ENCODE measurements around the gene HOXD8.

HOXD8 gene

DNA sequence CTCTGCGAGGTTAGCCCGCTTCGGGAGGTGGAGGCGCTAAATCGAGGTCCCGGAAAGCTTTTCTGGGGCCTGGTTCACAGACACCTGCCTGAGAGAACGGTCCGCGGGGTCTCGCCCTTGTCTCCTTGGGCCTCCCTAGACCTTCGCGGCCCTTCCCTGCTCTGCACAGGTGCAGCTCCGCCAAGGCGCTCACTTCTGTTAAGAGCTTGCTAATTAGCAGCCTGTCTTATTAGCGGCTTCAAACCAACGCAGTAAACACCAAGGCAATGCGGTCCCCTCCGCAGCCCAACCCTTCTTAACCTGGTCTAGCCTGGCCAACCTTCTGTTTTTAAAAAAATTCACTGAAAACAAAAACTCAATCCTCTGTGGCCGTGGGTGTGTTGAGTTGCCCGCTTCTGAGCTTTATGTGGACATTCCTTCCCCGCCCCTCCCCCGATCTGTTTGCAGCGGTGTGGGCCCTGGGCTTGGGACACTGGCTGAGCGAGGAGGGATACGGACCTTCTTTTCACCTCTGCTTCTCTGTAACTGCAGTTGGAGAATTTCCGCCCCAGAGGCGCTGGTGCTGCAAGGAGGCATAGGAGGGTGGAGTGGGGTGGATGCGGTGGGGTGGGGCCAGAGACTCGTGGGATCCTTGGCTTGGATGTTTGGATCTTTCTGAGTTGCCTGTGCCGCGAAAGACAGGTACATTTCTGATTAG lies 18.4 kb downstream of the HOXD8 start:
- no peak for DNase-seq

DNA sequence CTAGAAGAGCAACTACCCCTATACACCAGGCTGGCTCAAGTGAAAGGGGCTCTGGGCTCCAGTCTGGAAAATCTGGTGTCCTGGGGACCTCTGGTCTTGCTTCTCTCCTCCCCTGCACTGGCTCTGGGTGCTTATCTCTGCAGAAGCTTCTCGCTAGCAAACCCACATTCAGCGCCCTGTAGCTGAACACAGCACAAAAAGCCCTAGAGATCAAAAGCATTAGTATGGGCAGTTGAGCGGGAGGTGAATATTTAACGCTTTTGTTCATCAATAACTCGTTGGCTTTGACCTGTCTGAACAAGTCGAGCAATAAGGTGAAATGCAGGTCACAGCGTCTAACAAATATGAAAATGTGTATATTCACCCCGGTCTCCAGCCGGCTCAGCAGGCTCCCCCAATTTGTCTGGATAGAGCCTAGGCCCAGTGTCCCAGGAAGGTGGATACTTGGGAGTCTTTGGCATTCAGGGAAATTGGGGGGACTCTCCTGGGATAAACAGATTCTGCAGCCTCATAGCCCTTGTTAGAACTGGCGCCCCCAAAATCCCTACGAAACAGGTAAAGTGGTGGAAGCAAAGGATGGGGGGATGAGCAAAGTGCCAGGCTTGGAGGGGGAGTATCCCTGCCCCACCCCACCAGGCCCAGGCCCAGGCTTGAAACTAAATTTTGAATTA lies 19.4 kb downstream of the HOXD8 start:
- DNase-seq = no peak

DNA sequence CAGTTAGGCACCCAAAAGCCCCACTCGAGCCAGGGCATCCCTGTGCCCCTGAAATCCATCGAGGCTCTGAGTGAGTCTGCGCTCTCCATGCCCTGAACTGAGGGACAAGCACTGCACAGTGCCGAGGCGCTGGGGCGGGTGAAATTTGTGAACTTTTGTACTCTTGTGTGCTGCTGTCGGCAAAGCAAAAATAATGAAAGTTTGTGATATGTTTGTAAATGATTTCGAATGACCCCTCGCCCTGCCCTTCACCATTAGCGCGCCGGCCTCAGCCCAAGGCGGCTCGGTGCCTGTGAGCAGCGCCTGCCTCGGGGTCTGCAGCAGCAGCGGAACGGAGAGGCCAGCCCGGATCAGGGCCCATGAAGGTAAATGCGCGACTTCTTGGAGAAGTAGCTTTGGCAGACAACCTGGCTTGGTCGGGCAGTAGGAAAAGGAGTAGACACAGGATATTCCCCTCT lies 20.0 kb downstream of the HOXD8 start:
- DNase-seq = no peak

DNA sequence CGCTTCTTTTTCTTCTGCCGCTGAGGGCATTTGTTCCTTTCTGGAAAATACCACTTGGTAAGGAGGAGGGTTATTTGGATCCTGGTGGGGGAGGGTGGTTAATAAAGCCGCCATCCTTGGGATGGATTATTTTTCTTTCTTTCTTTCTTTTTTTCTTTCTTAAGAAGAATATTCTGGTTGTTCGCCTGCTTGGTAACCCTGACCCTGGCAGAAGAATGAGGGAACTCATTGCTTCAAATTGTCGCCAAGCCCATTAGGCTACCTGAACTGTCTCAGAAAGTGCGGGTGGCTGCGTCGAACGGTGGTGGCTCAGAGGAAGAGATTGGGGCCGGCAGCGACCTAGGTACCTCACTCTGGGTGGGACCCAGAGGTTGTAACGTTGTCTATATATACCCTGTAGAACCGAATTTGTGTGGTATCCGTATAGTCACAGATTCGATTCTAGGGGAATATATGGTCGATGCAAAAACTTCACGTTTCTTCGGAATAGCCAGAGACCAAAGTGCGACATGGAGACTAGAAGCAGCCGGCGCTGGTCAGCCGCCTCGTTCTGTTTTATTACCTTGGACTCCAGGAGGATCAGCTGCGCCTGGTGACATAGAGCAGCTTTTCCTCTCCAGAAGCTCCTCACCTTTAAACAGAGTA lies 20.6 kb downstream of the HOXD8 start:
- DNase-seq = no peak

DNA sequence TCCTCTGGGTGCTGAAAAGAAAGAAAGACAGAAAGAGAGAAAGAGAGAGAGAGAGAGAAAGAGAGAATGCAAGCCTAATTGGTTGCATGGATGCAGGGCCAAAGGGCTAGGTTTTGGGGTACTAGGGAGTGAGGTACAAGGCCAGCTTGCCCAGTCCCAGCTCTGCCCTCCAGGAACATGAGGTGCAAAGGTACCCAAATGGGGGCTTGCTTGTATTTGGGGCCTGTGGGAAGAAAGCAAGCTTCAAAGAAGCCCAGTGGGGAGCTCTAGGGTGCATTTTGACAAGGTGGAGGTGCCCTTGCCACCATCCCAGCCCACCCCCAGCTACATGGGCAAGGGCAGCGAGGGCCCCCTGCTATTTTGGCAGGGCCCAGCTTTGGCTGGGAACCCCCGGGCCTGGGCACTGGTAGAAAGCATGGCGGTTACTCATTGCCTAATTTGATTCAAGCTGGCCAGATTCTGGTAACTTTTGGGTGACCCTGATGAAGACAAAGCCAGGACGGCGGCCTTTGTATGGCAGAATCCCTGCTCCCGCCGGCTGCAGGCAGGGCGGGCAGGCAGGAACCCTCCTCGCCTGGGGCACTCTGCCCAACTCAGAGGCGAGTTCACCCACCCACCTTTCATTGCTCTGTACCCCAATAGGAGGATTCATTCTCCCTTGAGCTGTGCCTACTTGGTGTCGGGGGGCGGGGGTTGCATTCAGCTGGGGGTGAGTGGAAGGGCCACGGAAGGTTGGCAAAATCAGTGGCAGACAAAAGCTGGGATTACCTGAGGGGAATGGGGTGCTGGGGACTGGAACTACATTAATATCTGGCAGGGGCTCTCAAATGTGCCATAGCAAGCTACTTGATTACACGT lies 21.3 kb downstream of the HOXD8 start:
- DNase-seq = no peak

DNA sequence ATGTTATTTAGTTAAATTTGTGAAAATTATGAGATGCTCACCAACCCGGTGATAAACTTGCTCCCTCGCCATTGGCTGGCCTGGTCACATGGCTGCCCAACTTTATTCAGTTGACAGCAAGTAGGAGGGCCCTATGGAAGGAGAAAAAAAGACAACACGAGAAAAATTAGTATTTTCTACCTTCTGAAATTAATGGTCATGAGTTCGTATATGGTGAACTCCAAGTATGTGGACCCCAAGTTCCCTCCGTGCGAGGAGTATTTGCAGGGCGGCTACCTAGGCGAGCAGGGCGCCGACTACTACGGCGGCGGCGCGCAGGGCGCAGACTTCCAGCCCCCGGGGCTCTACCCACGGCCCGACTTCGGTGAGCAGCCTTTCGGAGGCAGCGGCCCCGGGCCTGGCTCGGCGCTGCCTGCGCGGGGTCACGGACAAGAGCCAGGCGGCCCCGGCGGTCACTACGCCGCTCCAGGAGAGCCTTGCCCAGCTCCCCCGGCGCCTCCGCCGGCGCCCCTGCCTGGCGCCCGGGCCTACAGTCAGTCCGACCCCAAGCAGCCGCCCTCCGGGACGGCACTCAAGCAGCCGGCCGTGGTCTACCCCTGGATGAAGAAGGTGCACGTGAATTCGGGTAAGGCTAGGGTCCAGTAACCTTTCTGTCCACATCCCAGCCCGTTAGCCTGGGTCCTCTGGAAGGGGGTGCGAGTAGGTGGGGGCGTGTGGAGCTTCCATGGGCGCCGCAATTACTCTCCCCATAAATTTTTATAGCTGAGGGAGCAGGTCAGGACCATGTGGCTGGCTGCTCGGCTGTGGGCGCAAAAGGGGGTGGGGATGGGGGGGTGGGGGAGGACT lies 22.2 kb downstream of the HOXD8 start, which contains the start of gene HOXD4:
TSS of gene HOXD4 (plus strand) at position 109 of the 846 bp plus-strand sequence. CDS start at position 193, 84 bp downstream.
- no peak for DNase-seq

DNA sequence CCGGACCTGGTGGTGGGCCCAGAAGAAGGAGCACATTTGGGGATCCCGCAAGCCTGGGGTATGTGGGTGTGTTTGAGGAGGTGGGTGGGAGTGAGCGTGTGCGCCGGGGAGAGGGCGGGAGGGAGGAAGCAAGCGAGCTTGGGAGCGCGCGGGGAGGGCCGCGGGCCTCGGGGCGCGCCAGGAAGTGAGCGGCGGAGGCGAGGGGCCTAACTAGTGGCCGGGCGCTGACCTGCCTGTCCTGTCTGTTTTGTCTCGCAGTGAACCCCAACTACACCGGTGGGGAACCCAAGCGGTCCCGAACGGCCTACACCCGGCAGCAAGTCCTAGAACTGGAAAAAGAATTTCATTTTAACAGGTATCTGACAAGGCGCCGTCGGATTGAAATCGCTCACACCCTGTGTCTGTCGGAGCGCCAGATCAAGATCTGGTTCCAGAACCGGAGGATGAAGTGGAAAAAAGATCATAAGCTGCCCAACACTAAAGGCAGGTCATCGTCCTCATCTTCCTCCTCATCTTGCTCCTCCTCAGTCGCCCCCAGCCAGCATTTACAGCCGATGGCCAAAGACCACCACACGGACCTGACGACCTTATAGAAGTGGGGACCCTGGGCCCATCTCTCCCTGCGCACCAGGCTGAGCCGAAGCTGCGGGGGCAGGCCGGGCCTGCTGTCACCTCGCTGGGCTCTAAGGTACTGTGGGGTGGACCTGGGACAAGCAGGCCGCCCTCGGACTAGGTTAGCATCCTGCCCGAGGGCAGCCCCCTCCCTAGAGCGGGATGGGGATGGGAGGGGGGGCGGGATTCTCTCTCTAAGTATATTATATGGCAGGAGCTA lies 23.1 kb downstream of the HOXD8 start:
- DNase-seq = no peak

DNA sequence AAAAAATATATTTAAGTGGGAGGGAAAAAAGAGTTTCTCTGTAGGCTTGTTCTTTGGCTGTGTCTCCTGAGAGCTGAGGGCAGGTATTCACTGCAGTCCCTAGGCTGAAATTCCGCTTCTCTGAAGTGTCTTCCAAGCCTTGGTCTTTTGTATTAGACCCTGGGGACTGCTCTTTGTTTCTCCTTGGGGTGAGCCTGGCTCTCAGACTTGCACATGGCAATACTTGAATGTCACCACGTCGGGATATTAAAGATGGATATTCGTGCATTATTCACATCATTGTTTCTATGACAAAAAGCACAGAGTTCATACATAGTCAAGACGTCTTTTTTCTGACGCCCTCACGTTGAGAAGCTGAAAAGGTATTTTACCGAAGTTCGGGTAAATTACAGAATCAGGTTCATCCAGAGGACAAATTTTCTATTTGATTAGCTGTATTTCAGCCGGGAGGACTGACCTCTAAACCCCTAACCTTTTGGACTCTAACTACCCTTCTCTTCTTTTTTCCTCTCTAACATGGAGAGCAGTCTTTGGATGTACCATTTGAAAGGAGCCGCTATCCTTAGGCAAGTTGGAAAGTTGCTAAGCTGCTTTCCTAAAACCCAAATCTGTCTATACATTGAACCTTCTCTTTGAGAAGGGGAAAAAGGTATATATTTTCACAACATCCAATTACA lies 25.2 kb downstream of the HOXD8 start:
- no peak for DNase-seq

DNA sequence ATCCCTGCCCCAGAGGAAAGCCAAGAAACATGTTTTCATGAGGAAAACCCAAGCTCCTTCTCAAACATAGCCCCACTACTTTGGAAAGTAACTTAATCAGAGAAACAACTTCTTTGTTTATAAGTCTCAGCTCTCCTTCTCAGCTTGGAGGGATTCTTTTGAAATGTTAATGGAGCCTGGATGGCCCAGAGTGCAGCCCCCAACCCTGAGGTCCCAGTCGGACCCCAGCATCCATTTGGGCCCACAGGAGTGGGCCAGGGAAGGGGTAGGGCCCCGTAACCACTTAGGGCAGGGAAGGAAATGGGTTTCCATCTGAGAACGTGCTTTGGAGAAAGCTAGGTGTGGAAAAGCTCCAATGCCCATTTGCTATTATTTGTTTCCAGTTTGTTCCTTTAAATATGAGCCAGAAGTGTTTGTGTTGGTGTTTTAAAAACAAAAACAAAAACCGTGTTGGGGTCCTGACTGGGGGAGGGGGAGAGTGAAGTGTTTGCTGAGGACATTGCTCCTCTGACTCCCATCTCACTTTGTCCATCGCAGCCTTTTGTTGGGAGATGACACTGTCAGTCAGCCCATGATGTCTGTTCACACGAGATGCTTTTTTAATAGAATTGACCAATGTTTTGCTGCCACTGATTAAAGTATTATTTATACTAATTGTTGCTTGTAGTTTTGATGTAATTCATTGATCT lies 26.0 kb downstream of the HOXD8 start:
- no peak for DNase-seq

DNA sequence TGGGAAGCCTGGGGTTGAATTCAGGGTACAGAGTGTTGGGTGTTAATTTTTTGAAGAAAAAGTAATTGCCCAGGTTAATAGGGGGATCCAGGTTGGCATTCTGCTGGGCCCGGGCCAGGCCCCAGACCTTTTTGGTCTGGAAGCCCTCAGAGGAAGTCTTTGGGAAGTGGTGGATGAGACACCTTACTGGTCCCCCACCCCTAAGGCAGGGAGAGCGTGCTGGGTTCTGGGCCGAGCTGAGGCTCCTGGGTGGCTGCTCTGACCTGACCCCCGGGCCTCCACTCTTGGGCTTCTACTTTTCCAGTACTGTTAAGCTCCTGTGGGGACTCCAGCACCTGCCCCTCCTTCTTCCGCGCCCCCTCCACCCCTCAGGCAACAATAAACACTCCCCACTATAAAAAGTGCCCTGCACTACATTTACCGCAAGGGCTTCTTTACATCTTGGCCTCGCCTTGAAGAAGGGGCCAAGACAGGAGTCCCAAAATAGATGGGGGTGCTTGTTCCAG lies 26.8 kb downstream of the HOXD8 start:
- DNase-seq = no peak

DNA sequence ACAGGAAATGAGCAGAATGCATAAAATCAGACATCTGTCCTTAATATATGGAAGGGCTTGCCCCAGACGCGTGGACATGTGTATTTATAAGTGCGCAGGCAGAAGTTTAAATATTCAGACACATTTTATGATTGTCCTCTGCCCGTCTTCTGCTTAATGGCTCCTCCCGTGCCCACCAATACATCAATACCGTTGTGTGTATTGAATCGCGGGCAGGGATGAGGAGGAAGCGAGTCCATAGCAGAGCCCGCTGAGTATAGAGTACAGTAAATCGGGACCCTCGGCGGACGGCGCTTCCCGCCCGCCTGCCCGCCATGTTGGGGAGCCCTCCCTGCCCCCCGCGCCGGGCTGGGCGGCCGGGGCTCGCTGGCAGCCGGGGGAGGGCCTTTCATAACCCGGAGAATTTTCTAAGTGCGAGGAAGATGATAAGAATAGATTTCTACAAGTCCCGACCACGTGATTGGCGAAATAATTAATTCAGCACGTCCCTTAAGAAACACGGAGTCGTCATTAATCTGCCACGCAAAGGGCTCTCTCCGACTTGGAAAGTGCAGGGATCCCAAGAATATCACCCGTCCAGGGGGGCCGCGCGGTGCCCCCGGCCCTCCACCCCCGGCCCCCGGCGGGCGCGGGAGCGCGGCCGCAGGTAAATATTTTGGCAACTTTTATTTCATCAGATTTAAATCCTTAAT lies 27.4 kb downstream of the HOXD8 start, which contains the start of gene HOXD3:
TSS of gene HOXD3 (plus strand) at position 501 of the 692 bp plus-strand sequence. CDS start 11,808 bp downstream, outside the sequence.
- no peak for DNase-seq

DNA sequence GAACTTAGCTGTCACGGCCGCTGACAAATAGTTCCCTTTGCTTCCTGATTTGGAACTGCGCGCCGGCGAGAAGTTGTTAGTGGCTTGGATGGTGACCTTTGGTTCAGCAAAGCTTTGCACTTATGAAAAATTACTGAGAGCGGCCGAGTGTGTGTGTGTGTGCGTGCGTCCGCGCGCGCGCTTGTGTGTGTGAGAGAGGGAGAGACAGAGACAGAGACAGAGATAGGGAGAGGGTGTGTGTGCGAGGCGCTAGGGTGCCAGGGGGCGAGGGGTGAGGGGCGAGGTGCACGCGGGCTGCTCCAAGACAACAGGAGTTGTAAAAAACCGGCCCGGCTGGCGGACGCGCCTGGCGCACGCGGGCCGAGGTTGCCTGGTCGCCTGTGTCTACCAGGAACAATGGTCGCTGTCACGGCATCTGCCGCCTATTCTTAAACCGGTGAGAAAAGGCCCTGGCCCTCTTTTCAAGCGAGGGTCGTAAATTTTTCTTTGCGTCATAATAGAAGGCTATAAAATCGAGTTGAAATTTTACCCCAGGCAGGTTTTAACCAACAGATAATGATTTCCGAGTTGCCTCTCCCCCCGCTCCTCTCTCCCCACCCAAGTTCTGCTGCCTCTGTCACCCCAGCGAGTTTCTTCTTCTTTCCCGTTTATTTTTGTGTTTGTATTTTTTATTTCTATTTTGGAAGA lies 28.1 kb downstream of the HOXD8 start:
- DNase-seq = no peak

DNA sequence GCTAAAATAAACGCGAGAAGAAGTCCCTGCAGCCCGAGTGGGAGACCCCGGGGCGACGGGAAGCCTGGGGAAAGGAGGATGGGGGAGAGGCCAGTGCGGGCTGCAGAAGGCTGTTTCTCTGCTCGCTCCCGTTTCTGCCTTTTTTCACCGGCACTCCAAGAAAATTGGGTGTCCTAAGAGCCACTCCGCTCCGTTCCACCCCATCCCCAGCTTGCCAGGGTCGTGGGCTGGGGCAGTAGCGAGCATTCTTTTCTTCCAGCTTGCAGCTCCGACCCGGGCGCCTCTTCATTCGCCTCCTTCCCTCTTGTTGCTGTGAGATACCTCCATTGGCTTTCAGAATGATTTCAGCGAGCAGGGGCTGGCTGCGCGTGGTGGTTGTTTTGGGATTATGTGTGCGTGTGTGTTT lies 28.7 kb downstream of the HOXD8 start:
- DNase-seq = no peak

DNA sequence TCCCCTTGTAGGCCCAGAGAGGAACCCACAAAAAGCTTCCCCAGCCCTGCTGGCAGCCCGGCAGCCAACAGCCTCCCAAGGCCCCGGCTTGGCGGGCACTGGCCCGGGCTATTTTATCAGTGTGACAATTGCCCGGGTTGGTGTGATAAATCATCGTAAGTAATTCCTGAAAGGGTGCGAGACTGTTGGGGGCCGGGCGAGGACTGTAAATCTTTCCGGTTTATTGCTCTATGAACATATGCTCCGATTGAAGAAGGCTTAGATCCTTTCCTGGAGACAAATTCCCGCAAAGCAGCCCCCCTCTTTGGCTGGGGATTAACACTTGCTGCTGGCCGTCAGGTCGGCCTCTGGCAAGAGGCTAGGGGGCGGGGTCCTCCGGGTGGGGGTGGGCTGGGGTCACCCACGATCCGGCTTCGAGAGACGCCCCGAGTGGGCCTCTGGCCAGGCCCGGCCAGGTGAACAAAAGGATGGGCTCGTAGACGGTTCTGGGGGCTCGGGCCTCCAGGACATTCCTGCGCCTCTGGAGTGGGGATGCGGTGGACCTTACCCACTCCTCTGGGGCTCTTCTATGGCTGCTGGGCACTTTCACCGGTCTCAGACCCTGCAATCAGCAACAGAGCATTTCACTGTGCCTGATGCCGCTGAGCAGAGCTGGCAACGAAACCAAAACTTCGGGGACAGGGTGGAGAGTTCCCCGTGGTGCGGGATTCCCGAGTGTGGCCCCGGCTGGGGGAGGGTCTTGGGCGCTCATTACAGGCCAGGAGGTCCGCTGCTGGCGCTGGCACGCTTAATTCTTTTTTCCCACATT lies 29.6 kb downstream of the HOXD8 start:
- no peak for DNase-seq

DNA sequence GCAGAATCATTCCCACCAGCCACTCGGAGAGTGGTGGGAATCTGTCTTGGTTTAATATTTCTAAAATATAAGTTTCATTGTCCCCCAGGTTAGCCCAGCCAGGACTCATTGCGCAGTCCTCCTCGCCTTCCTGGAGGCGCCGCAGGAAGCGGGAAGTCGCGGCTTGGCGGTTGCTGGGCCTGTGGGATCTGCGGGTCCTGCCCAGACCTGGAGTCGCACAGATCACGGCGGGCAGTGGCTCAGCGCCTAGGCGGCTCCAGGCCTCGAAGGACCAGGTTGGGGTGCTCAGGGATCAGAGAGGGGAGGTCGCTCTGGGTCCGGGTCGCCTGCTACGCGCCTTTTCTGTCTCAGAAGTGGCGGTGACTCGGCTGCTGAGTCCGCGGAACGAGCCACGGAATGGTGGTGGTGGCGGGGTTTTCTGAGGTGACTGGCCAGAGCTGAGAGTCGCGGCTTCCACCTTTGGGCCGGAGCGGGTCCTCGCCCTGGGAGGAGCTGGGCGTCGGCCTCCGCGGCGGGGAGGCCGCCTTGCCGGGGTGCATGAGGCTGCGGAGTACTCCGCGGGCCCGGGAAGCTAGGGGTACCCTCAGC lies 30.3 kb downstream of the HOXD8 start:
- no peak for DNase-seq

DNA sequence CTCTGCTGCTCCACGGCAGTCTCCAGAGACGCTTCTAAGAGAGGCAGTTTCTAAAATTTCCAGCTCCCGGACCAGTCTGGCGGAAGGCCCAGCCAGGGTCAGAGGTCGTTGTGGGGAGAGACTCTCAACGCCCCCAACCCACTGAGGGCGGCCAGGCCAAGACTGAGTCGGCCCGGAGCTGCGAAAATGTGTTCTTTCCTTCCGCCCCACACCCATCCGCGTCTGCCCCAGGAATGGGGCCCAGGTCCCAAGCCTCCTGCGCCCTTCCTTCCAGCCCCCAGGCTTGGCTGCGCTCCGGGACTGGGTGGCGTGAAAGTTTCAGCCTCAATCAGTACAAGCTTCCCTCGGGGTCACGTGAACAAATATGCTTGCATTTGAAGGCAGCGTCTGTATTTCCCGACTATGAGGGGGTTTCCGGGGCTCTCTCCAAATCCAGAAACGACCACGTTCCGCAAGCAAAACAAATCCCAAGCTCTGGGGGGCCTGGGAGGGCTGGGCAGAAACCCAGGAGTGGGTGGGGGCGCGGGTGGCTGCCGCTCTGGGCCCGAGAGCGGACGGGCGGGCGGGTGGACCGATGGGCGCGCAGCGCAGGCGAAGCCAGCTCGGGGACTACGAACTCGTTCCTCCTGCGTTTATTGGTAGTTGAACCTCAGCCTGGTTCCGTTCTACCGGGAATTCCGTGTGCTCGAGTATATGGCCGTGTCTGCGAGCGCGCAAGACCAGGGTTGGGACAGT lies 30.9 kb downstream of the HOXD8 start:
- no peak for DNase-seq

Measured in stimulated activated naive CD4-positive, alpha-beta T cell (primary cell).